Forelimb muscle (tissue), 1 donor: Measurements from ENCODE around the gene LGALS4. TPM values are rescaled to one million over a fixed set of nuclear protein-coding genes. Genes with fewer than 3 reads are reported as not detected.
"Not testable (repeated sequence)": the region's sequence is repeated elsewhere in the genome, so short reads cannot be mapped to it uniquely, and the experiment has no call there.

Experiments
- DNase-seq: peaks from one replicate; pipeline ENCODE4 v3.0.0-alpha.2; 2013; ENCODE audit warnings: low read depth
- polyA plus RNA-seq: library from polyadenylated mRNA; unstranded; fragments of 120-200 nt; gene quantifications from one replicate; pipeline ENCODE4 v1.2.1, GENCODE V29; 2013; ENCODE audit not compliant: insufficient read length

The LGALS4 gene
- polyA plus RNA-seq, 1 donor, result 0.99 TPM

DNA sequence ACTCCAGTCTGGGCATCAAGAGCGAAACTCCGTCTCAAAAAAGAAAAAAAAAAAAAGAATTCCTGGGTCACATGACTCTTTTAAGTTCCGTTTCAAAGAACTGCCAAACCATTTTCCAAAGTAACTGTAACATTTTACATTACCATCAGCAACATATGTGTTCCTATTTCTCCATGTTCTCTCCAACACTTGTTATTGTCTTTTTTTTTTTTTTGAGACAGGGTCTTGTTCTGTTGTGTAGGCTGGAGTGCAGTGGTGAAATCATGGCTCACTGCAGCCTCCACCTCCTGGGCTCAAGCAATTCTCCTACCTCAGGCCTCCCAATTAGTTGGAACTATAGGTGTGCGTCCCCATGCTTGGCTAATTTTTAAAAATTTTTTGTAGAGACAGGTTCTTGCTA, 17.2 kb downstream of the LGALS4 start:
- DNase-seq, result no peak

DNA sequence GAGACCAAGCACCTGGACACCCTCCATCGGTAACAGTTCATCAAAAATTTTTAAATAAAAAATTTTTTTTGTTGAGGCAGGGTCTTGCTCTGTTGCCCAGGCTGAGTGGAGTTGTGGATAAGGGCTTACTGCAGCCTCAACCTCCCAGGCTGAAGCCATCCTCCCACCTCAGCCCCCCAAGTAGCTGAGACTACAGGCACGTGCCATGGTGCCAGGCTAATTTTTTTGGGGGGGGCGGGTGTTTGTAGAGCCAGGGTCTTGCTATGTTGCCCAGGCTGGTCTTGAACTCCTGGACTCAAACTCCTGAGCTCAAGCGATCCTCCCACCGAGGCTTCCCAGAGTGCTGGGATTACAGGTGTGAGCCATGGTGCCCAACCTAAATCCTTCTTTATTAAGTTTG, 19.1 kb downstream of the LGALS4 start:
- DNase-seq, result no peak

GRCh38 chr19:38793177-38793576, 19.6 kb downstream of the LGALS4 start:
- DNase-seq, result no peak

- no peak for DNase-seq
Measured at GRCh38 chr19:38792250-38793111, 20.3 kb downstream of the LGALS4 start.

DNA sequence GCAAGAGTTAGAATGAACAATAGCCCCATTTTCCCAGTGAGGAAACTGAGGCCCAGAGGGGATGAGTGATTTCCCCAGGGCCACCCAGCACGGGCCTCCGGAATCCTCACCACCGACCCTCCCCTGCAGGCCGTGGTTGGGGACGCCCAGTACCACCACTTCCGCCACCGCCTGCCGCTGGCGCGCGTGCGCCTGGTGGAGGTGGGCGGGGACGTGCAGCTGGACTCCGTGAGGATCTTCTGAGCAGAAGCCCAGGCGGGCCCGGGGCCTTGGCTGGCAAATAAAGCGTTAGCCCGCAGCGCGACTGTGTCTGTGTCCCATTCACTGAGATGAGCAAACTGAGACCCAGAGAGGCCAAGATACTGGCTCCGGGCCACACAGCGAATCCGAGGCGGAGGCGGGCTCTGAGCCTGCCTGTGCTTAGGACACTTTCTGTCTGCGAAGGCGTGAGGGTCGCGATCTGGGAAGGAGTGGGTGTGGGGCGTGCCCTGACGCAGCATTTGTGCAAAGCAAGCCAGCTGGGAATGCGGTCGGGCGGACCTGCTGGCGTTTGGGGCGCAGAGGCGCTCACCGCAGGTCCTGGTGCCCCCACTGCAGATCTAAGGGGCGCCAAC, 21.2 kb downstream of the LGALS4 start:
- DNase-seq, result not testable (repeated sequence)

- DNase-seq, result not testable (repeated sequence)
Measured at GRCh38 chr19:38790507-38791403, 22.0 kb downstream of the LGALS4 start.

- DNase-seq, result no peak
Measured at GRCh38 chr19:38788478-38789243, 24.1 kb downstream of the LGALS4 start, which contains the start of gene LGALS7B. Gene LGALS7B (plus strand): TSS chr19:38789200. CDS start chr19:38789227, 27 bp downstream.

DNA sequence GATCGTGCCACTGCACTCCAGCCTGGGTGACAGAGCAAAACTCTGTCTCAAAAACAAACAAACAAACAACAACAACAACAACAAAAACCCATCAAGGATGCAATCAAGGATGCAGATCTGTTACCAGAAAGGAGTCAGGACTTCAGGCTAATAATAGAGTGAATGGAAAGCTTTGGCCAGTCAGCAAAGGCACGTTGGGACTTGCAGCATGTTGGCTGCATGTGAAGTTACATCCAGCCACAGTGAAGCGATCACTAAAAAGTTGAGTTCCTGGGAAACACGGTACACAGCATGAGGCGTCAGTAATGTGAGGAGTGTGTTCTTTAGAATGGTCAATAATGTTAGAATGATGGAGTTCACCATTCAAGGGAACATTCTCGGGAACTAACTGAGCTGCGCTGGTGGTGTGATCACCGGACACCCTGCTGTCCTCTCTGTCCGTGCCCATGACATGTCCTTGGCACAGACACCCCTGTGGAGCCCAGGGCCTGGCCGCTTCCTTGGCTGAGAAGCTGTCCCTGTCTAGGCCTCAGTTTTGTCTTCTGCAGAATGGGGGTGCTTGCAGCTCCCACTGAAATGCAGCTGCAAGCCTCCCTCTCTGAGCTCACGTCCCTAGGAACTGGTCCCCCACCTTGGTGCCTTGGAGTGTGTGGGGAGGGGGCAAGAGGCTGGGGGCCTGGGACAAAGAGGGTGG, 26.0 kb downstream of the LGALS4 start:
- DNase-seq, result no peak

GRCh38 chr19:38786061-38786460, 26.7 kb downstream of the LGALS4 start:
- DNase-seq, result not testable (repeated sequence)

DNA sequence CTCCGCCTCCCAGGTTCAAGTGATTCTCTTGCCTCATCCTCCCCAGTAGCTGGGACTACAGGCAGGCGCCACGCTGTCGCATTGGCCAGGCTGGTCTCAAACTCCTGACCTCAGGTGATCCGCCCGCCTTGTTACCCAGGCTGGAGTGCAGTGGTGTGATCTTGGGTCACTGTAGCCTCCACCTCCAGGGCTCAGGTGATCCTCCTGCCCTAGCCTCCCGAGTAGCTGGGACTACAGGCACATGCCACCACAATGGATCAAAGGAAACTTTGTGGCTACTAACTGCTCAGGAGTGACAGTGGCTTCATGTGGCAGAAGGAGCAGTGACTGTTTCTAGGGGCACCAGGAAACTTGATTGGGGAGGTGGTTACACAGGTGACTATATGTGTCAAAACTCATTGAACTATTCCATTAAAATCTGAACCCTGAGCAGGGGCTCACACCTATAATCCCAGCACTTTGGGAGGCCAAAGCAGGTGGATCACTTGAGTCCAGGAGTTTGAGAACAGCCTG, 27.5 kb downstream of the LGALS4 start:
- DNase-seq, result no peak

DNA sequence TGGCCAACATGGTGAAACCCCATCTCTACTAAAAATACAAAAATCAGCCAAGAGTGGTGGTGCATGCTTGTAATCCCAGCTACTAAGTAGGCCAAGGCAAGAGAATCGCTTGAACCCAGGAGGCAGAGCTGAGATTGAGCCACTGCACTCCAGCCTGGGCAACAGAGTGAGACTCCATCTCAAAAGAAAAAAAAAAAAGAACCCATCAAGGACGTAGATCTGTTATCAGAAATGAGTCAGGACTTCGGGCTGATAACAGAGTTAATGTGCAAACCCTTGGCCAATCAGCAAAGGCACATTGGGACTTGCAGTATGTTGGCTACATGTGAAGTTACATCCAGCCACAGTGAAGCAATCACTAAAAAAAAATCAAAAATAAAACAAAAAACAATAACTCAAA, 28.5 kb downstream of the LGALS4 start:
- no peak for DNase-seq

GRCh38 chr19:38782212-38782611, 30.5 kb downstream of the LGALS4 start:
- not testable (repeated sequence) for DNase-seq

DNA sequence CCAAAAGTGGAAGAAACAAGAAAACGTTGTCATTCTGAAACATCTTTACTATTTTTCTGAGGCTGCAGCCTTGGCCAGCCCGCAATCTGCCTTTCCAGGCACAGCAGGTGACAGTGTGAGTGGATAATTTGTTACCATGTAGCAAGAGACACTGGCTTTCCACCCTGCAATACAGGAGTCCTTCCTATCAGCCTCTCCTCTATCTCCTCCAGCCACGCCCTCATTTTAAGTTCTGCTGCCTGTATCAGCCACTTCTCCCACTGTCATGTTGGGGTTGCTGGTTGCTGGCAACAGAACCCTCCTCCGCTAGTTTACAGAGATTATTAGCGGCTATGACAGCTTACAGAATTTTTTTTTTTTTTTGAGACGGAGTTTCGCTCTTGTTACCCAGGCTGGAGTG, 31.7 kb downstream of the LGALS4 start:
- DNase-seq, result no peak

DNA sequence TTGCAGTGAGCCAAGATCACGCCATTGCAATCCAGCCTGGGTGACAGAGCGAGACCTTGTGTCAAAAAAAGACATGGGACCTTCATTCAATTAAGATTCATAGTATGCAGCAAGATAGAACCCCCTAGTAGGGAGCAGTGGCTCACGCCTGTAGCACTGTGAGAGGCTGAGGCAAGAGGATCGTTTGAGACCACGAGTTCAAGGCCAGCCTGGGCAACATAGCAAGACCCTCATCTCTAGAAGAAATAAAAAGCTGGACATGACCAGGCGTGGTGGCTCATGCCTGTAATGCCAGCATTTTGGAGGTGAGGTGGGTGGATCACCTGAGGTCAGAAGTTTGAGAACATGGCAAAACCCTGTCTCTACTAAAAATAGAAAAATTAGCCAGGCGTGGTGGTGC, 32.3 kb downstream of the LGALS4 start:
- DNase-seq, result no peak

DNA sequence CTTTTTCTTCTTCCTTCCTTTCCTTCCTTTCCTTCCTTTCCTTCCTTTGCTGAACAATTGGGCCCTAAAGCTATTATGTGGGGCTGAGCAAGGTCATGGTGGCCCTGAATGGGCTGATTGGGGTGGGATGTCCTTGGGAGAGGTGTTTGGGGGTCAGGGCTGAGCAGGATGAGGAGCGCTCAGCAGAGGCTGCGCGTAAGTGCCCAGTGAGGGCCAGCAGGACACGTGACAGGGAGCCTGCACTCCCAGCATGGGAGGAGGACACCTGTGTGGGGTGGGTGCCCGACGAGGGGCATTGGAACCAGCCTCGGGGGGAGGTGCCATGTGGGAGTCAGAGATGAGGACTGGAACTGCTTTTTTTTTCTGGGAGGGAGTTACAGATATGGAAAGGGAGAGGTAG, 34.0 kb downstream of the LGALS4 start:
- DNase-seq, result no peak

GRCh38 chr19:38774181-38774950, 38.4 kb downstream of the LGALS4 start:
- no peak for DNase-seq

DNA sequence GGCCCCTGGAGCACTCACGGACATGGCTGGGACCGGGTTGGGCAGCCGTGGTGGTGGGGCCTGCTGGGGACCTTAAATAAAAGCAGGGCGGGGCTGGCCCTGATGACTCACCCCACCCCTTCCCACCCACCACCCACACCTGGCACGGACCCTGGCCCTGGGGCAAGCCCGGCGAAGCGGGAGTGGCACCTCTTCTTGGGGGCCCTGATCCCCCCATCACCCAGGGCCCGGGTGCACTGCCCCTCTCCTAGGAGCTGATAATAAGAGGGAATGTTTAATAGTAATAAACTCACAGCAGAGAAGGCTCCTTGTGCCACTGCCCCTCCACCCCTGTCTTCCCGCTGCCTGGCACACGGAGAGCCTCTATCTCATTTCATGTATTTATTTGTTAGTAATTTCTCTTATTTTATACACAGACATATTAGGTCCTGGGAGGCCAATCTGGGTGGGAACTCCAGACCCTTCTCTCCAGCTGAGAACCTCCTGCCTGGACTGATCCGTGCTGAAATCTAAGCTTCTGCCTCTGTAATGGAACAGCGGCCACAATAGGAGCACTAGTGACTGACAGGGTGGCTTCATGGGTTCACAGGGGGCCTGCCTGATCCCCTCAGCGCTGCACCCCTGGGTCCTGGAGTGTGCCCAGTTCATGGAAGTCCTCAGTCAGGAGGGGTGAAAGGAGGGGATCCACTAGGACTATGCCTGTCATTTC, 39.1 kb downstream of the LGALS4 start, which contains the start of gene LGALS7:
Gene LGALS7 (minus strand): TSS at position 49 of the 709 bp plus-strand sequence. CDS start 25 bp downstream, at position 24.
- DNase-seq, result no peak

DNA sequence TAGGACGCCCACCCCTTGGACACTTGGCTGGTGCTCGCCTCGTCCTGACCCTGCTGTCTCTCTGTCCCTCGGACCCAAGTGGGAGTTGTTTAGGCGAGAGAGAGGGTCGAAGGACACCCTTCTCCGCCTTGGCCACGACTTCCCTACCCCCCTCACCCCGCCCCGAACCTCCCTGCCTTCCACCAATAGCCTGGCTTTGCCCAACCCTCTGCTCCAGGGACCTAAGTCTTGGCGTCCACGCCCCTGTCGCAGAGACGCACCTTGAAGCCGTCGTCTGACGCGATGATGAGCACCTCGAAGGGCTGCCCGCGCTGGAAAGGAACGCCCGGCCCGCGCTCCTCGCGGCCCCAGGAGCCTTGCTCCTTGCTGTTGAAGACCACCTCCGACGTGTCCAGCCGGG, 41.2 kb downstream of the LGALS4 start:
- DNase-seq, result not testable (repeated sequence)

DNA sequence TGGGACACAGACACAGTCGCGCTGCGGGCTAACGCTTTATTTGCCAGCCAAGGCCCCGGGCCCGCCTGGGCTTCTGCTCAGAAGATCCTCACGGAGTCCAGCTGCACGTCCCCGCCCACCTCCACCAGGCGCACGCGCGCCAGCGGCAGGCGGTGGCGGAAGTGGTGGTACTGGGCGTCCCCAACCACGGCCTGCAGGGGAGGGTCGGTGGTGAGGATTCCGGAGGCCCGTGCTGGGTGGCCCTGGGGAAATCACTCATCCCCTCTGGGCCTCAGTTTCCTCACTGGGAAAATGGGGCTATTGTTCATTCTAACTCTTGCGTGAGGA, 41.8 kb downstream of the LGALS4 start:
- not testable (repeated sequence) for DNase-seq
